HG02763 (cell line): ENCODE measurements around the gene UCKL1.

Source experiments
- ATAC-seq: cut with Tn5 transposase; IDR thresholded peaks from one replicate; pipeline ENCODE4 v1.9.1; 2021; ENCODE audit warnings: mild to moderate bottlenecking, moderate library complexity; ENCODE audit not compliant: unreplicated experiment

The UCKL1 gene

GRCh38 chr20:63894358-63895201 is 61.6 kb downstream of the UCKL1 start, which contains the start of gene DNAJC5:
Gene DNAJC5, plus strand, starts transcription at chr20:63895126. Its CDS starts 33,220 bp downstream, at chr20:63928346.
- ATAC-seq: peak; percentile 90

- no peak for ATAC-seq
These were observed 62.2 kb downstream of the UCKL1 start for GRCh38 chr20:63893999-63894357.

GRCh38 chr20:63892402-63892801 is 63.8 kb downstream of the UCKL1 start:
- ATAC-seq: no peak

GRCh38 chr20:63891061-63892002 is 64.9 kb downstream of the UCKL1 start:
- no peak for ATAC-seq

- no peak for ATAC-seq
These were observed 65.6 kb downstream of the UCKL1 start for GRCh38 chr20:63890616-63891015.

- ATAC-seq: no peak
These were observed 66.0 kb downstream of the UCKL1 start for GRCh38 chr20:63890201-63890576.
